K562 (cell line): Measurements from ENCODE around the gene FAM174C. TPM values are rescaled to one million over a fixed set of nuclear protein-coding genes. Genes with fewer than 3 reads are reported as not detected.

Experiments
- CTCFL ChIP-seq: IDR thresholded peaks from 2 replicates; pipeline ENCODE4 v1.6.1; 2011; ENCODE audit warnings: borderline replicate concordance, low read depth, mild to moderate bottlenecking, moderate library complexity, low read length; ENCODE audit not compliant: insufficient read depth, poor library complexity, severe bottlenecking
- GTF2F1 ChIP-seq: IDR thresholded peaks from 2 replicates; pipeline ENCODE4 v1.6.1; 2011; ENCODE audit warnings: low read depth, low read length, improper control_type of control experiment
- HMGXB4 ChIP-seq: sonication (generic); formaldehyde crosslinking; IDR thresholded peaks from 2 replicates; pipeline ENCODE4 v1.8.1; 2023; ENCODE audit warnings: mild to moderate bottlenecking, missing genetic modification reagents
- KDM1A ChIP-seq, 2 experiments: fragments of 450-650 bp; IDR thresholded peaks; 2 replicates each; pipeline ENCODE4 v1.6.1; 2016; ENCODE audit warnings: mild to moderate bottlenecking in 2 of 2
- KLF16 ChIP-seq: IDR thresholded peaks from 2 replicates; pipeline ENCODE4 v1.6.1; 2016; ENCODE audit warnings: antibody characterized with exemption
- NR4A1 ChIP-seq, 2 experiments: fragments of 250-450 bp in 1 of 2; fragments of 450-650 bp in 1 of 2; sonication (Bioruptor Pico) in 1 of 2; IDR thresholded peaks; 2 replicates each; pipeline versions ENCODE4 v1.4.0 to v1.6.1; 2016 to 2020; ENCODE audit warnings: mild to moderate bottlenecking in 2 of 2, missing compliant biosample characterization in 1 of 2, missing genetic modification characterization in 1 of 2, moderate library complexity in 1 of 2
- RAD21 ChIP-seq, 2 experiments: fragments of 250-450 bp in 1 of 2; fragments of 450-650 bp in 1 of 2; sonication (Bioruptor Pico) in 1 of 2; formaldehyde crosslinking in 1 of 2; IDR thresholded peaks in 1 of 2; conservative IDR thresholded peaks in 1 of 2; 2 replicates each; pipeline versions ENCODE4 v1.4.0 to v1.8.0; 2020 to 2022; ENCODE audit warnings: mild to moderate bottlenecking in 2 of 2, moderate library complexity in 1 of 2
- RBFOX2 ChIP-seq: fragments of 200-400 bp; formaldehyde crosslinking; IDR thresholded peaks from 2 replicates; pipeline ENCODE4 v1.6.1; 2017; ENCODE audit warnings: low read depth, mild to moderate bottlenecking, low read length, moderate library complexity
- REST ChIP-seq, 2 experiments: fragments of 450-650 bp; formaldehyde crosslinking in 1 of 2; IDR thresholded peaks; 2 replicates each; pipeline versions ENCODE4 v1.4.0 to v1.6.1; 2014 to 2020; ENCODE audit warnings: mild to moderate bottlenecking in 2 of 2, borderline replicate concordance in 1 of 2, low read depth in 1 of 2
- polyA plus RNA-seq, 8 experiments: library from polyadenylated mRNA; depleted of rRNA in 4 of 8; stranded (reverse) in 5 of 8; unstranded in 3 of 8; fragments of >200 nt; fragmentation: Nextera tagmentation in 2 of 8; fragmentation: Illumina TruSeq in 1 of 8; extraction: Ambion mirVana in 2 of 8; extraction: Trizol in 1 of 8; gene quantifications; 2 replicates each; pipeline versions ENCODE4 v1.2.1 to v1.2.3, GENCODE V29; 2011 to 2014; ENCODE audit warnings: inconsistent platforms in 1 of 8, missing spikeins in 1 of 8
- total RNA-seq, 7 experiments: library from RNA; depleted of rRNA in 6 of 7; stranded (reverse); fragments of >200 nt in 6 of 7; fragmentation: Illumina TruSeq in 2 of 7; extraction: Trizol in 2 of 7; gene quantifications; 2 replicates each; pipeline versions ENCODE4 v1.2.1 to v1.2.3, GENCODE V29; 2011 to 2021; ENCODE audit warnings: low replicate concordance in 1 of 7

FAM174C gene
- total and polyA plus RNA-seq, 9 of the 15 experiments (the other 6 are each of a cell fraction or from before 2014, with no cell fraction given) = 0.66 to 89.6 (median 20.3) TPM

GRCh38 chr19:1243768-1244692 lies 31.3 kb upstream of the FAM174C start (continued):
- peak; percentile 83 for TF ChIP-seq REST (IDR thresholded peaks at IDR 0.05; ENCODE audit: borderline replicate concordance)
- no peak for TF ChIP-seq REST (CRISPR knock-in tag; IDR thresholded peaks at IDR 0.05; ENCODE audit: low read depth)
- peak; percentile 88 to 92 for TF ChIP-seq RAD21 (CRISPR knock-in tag; conservative IDR thresholded peaks at IDR 0.05 in 1 of 2, IDR thresholded peaks at IDR 0.05 in 1 of 2)
- peak; percentile 76 for TF ChIP-seq CTCFL
- TF ChIP-seq KLF16 = peak; percentile 49; the same call in 1 of the 2 replicates
- TF ChIP-seq HMGXB4 (CRISPR knock-in tag) = 0 out of 2 replicates have a peak, but pooled peaks have one; percentile 48
- no peak for TF ChIP-seq NR4A1 (CRISPR knock-in tag; IDR thresholded peaks at IDR 0.05)
- TF ChIP-seq NR4A1 (tag; IDR thresholded peaks at IDR 0.05) = 0 out of 2 replicates have a peak, but pooled peaks have one; percentile 19
- TF ChIP-seq RBFOX2 = peak; percentile 60
- 0 out of 4 replicates have a peak, but pooled peaks of 1 of the 2 experiments have one; percentile 34 for TF ChIP-seq KDM1A (IDR thresholded peaks at IDR 0.05)
- TF ChIP-seq GTF2F1 = peak; percentile 16; the same call in 1 of the 2 replicates
